GM19043 (cell line): ENCODE measurements around the gene QRICH1.
A peak's percentile ranks its signal among the peaks of the same experiment; 100 is the strongest.

ENCODE experiments used
- ATAC-seq: cut with Tn5 transposase; IDR thresholded peaks from one replicate; pipeline ENCODE4 v1.9.1; 2021; ENCODE audit warnings: low read depth; ENCODE audit not compliant: unreplicated experiment

QRICH1 gene

GRCh38 chr3:49035281-49035680 lies 58.6 kb downstream of the QRICH1 start:
- no peak for ATAC-seq

- ATAC-seq = no peak
Observed at GRCh38 chr3:49034650-49035049, 59.2 kb downstream of the QRICH1 start.

GRCh38 chr3:49032646-49033304 lies 61.1 kb downstream of the QRICH1 start:
- ATAC-seq = no peak

GRCh38 chr3:49030321-49030720 lies 63.5 kb downstream of the QRICH1 start:
- ATAC-seq = no peak

GRCh38 chr3:49029563-49029884 lies 64.3 kb downstream of the QRICH1 start:
- no peak for ATAC-seq

GRCh38 chr3:49028673-49029562 lies 65.0 kb downstream of the QRICH1 start, which contains the start of gene IMPDH2:
Gene IMPDH2, minus strand, starts transcription at chr3:49029398. Its CDS starts 48 bp downstream, at chr3:49029350.
- ATAC-seq = peak; percentile 90

GRCh38 chr3:49028298-49028672 lies 65.6 kb downstream of the QRICH1 start:
- no peak for ATAC-seq

GRCh38 chr3:49027634-49028033 lies 66.2 kb downstream of the QRICH1 start:
- no peak for ATAC-seq

GRCh38 chr3:49026536-49026935 lies 67.3 kb downstream of the QRICH1 start:
- ATAC-seq = no peak

GRCh38 chr3:49025793-49026520 lies 67.9 kb downstream of the QRICH1 start:
- ATAC-seq = no peak

GRCh38 chr3:49025005-49025792 lies 68.7 kb downstream of the QRICH1 start:
- ATAC-seq = no peak

GRCh38 chr3:49024449-49024848 lies 69.4 kb downstream of the QRICH1 start:
- ATAC-seq = no peak

- no peak for ATAC-seq
Observed at GRCh38 chr3:49023775-49024174, 70.1 kb downstream of the QRICH1 start.

GRCh38 chr3:49022688-49023171 lies 71.1 kb downstream of the QRICH1 start:
- no peak for ATAC-seq

- ATAC-seq = peak; percentile 52
Observed at GRCh38 chr3:49021813-49022687, 71.8 kb downstream of the QRICH1 start, which contains the start of gene NDUFAF3. Gene NDUFAF3, plus strand, starts transcription at chr3:49022121. Its CDS starts 24 bp downstream, at chr3:49022145.

- peak; percentile 42 for ATAC-seq
Observed at GRCh38 chr3:49021213-49021812, 72.6 kb downstream of the QRICH1 start.

GRCh38 chr3:49020330-49021212 lies 73.3 kb downstream of the QRICH1 start:
- ATAC-seq = no peak

GRCh38 chr3:49019941-49020329 lies 73.9 kb downstream of the QRICH1 start:
- no peak for ATAC-seq
